Sigmoid colon (tissue), 4 donors: ENCODE data around the gene ZNF304.

Experiments used
- EP300 ChIP-seq, 4 donors: sonication (generic); formaldehyde crosslinking; IDR thresholded peaks; one replicate each; pipeline ENCODE4 v1.6.1; 2017; ENCODE audit warnings: antibody characterized with exemption in 4 of 4
- POLR2A ChIP-seq, 2 donors: fragments of 450-650 bp; IDR thresholded peaks; one replicate each; pipeline ENCODE4 v1.6.1; 2016; ENCODE audit warnings: antibody characterized with exemption in 2 of 2, mild to moderate bottlenecking in 2 of 2, moderate library complexity in 2 of 2
- TF ChIP-seq, protein P1 (sequence below), 4 experiments: fragments of 450-650 bp in 3 of 4; fragments of 200-600 bp in 1 of 4; IDR thresholded peaks; one replicate each; pipeline ENCODE4 v1.5.1; 2016 to 2019; ENCODE audit warnings: antibody characterized with exemption in 4 of 4, mild to moderate bottlenecking in 3 of 4, moderate library complexity in 2 of 4

- TF ChIP-seq, protein P1, sequence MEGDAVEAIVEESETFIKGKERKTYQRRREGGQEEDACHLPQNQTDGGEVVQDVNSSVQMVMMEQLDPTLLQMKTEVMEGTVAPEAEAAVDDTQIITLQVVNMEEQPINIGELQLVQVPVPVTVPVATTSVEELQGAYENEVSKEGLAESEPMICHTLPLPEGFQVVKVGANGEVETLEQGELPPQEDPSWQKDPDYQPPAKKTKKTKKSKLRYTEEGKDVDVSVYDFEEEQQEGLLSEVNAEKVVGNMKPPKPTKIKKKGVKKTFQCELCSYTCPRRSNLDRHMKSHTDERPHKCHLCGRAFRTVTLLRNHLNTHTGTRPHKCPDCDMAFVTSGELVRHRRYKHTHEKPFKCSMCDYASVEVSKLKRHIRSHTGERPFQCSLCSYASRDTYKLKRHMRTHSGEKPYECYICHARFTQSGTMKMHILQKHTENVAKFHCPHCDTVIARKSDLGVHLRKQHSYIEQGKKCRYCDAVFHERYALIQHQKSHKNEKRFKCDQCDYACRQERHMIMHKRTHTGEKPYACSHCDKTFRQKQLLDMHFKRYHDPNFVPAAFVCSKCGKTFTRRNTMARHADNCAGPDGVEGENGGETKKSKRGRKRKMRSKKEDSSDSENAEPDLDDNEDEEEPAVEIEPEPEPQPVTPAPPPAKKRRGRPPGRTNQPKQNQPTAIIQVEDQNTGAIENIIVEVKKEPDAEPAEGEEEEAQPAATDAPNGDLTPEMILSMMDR (IDR thresholded peaks at IDR 0.05) = no peak
- TF ChIP-seq POLR2A (IDR thresholded peaks at IDR 0.05) (no peak), EP300 (IDR thresholded peaks at IDR 0.05) (no peak)
Measured at GRCh38 chr19:57359300-57359699, 8.2 kb downstream of the ZNF304 start.
